ENCODE data around the gene TUBB6. TPM values are rescaled to one million over a fixed set of nuclear protein-coding genes. Genes with fewer than 3 reads are reported as not detected.
A peak's percentile ranks its signal among the peaks of the same experiment; 100 is the strongest.

Gene TUBB6
- total RNA-seq, 4 donors from 2014 or later: 20.7 to 111 (median 50.5) TPM

- no peaks in the 10 kb centered on the region for H3K9me3 ChIP-seq
- H3K4me1 ChIP-seq: no peaks in the 10 kb centered on the region
- no peaks in the 10 kb centered on the region for H3K27me3 ChIP-seq
- H3K4me3 ChIP-seq: no peak overlapping the region
- DNase-seq: no peak
- H3K27ac ChIP-seq: no peak overlapping the region
- H3K36me3 ChIP-seq: peaks cover 0 to 97% (median 8%) of the 10 kb centered on the region in 3 donors
- no peak for TF ChIP-seq POLR2A (IDR thresholded peaks at IDR 0.05)
- TF ChIP-seq, protein P1, sequence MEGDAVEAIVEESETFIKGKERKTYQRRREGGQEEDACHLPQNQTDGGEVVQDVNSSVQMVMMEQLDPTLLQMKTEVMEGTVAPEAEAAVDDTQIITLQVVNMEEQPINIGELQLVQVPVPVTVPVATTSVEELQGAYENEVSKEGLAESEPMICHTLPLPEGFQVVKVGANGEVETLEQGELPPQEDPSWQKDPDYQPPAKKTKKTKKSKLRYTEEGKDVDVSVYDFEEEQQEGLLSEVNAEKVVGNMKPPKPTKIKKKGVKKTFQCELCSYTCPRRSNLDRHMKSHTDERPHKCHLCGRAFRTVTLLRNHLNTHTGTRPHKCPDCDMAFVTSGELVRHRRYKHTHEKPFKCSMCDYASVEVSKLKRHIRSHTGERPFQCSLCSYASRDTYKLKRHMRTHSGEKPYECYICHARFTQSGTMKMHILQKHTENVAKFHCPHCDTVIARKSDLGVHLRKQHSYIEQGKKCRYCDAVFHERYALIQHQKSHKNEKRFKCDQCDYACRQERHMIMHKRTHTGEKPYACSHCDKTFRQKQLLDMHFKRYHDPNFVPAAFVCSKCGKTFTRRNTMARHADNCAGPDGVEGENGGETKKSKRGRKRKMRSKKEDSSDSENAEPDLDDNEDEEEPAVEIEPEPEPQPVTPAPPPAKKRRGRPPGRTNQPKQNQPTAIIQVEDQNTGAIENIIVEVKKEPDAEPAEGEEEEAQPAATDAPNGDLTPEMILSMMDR (IDR thresholded peaks at IDR 0.05): no peak
Observed at GRCh38 chr18:12346240-12346565, 38.2 kb downstream of the TUBB6 start.

DNA sequence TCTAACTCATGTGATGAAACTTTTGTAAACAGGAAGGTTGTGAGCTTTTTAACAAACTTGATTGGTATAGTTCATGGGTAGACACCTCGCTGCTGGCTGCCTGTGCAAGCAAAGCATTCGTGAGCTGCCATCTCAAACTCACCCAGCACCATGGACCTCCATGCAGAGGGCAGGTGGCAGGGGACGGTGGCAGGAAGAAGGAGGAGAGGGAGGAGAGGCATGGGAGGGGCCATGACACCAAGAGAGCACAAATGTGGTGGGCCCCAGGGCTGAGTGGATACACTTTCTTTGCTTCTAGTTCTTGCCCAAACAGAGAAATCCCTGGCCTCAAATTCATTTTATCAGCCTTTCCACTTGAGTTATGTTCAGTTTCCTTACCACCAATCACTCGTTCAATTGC is 39.9 kb downstream of the TUBB6 start:
- peaks cover 0 to 98% (median 5%) of the 10 kb centered on the region in 3 donors for H3K36me3 ChIP-seq

GRCh38 chr18:12352188-12352587 is 44.1 kb downstream of the TUBB6 start:
- Histone ChIP-seq H3K9me3 (no peaks in the 10 kb centered on the region), H3K36me3 (peaks cover 0 to 95% (median 6%) of the 10 kb centered on the region in 3 donors)

More for the DNA sequence above, 39.9 kb downstream of the TUBB6 start:
- no peaks in the 10 kb centered on the region for H3K27me3 ChIP-seq
- no peak overlapping the region for H3K4me3 ChIP-seq
- no peaks in the 10 kb centered on the region for H3K4me1 ChIP-seq
- no peaks in the 10 kb centered on the region for H3K9me3 ChIP-seq
- no peak overlapping the region for H3K27ac ChIP-seq
- no peak for TF ChIP-seq POLR2A (IDR thresholded peaks at IDR 0.05)
- TF ChIP-seq, protein P1 (IDR thresholded peaks at IDR 0.05): no peak
- no peak for DNase-seq

GRCh38 chr18:12359515-12359927 is 51.5 kb downstream of the TUBB6 start:
- Histone ChIP-seq H3K27me3 (no peaks in the 10 kb centered on the region), H3K9me3 (no peaks in the 10 kb centered on the region), H3K27ac (no peak overlapping the region), H3K4me3 (no peak overlapping the region), H3K36me3 (peaks cover 0 to 92% (median 6%) of the 10 kb centered on the region in 3 donors), H3K4me1 (no peaks in the 10 kb centered on the region)
- TF ChIP-seq, protein P1 (IDR thresholded peaks at IDR 0.05): no peak
- no peak for TF ChIP-seq POLR2A (IDR thresholded peaks at IDR 0.05)
- DNase-seq: peak in 1 of 3 donors; percentile 57

More at GRCh38 chr18:12352188-12352587, 44.1 kb downstream of the TUBB6 start:
- TF ChIP-seq POLR2A (IDR thresholded peaks at IDR 0.05): no peak
- TF ChIP-seq, protein P1 (IDR thresholded peaks at IDR 0.05): no peak
- no peak overlapping the region for H3K4me3 ChIP-seq
- no peak overlapping the region for H3K27ac ChIP-seq
- no peaks in the 10 kb centered on the region for H3K4me1 ChIP-seq
- DNase-seq: no peak
- H3K27me3 ChIP-seq: no peaks in the 10 kb centered on the region

DNA sequence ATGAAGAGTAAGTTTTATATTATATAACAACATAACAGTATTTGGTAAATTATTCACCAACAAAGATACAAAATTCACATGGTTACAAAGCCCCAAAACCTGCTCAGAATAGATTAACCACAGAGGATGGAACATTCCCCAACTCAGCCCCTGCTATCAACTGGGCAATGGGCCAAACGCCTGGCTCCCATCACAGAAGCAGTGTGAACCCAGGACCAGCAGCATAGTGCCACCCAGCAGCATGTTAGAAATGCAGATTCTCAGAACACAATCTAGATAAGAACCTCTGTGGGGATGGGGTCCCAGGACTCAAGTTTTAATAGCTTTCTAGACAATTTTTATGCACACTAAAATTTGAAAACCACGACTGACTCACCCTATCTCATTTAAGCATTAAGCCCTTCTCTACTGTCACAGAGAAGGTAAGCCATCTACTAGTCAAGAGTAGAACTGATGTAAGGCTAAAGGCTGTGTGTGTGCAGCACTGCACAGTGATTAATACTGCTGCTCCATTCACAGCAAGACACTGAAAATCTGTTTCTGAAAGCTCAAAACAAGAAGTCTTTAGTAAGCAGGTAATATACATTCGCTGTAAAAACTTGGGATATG is 53.8 kb downstream of the TUBB6 start:
- DNase-seq: no peak
- Histone ChIP-seq H3K4me3 (no peak overlapping the region), H3K27ac (peak overlapping the region in 1 of 4 donors; percentile 25), H3K36me3 (peaks cover 0 to 93% (median under 1%) of the 10 kb centered on the region in 3 donors), H3K27me3 (no peaks in the 10 kb centered on the region), H3K9me3 (no peaks in the 10 kb centered on the region), H3K4me1 (peaks cover 0 to 5% (median 0%) of the 10 kb centered on the region in 4 donors)
- TF ChIP-seq, protein P1 (IDR thresholded peaks at IDR 0.05): no peak
- no peak for TF ChIP-seq POLR2A (IDR thresholded peaks at IDR 0.05)

Data from Peyer's patch (tissue), 4 donors.